B cell (primary cell): ENCODE measurements around the gene HDHD5. TPM values are rescaled to one million over a fixed set of nuclear protein-coding genes. Genes with fewer than 3 reads are reported as not detected.

Source experiments
- ATAC-seq: fragments of 200-7000 bp; cut with Tn5 transposase; one replicate; pipeline ENCODE4 v1.10.0; 2021; ENCODE audit warnings: low read depth, mild to moderate bottlenecking, moderate number of reproducible peaks, moderate library complexity
- CTCF ChIA-PET: fragments of 350-600 bp; sonication (Branson Sonifier 250); formaldehyde crosslinking; loops from one replicate; lab custom pipeline; 2021; ENCODE audit warnings: antibody characterized with exemption, inconsistent platforms; lab: Charles Lee
- POLR2A ChIA-PET: fragments of 350-600 bp; sonication (Branson Sonifier 250); formaldehyde crosslinking; loops from one replicate; lab custom pipeline; 2021; ENCODE audit warnings: antibody characterized with exemption; lab: Charles Lee
- DNase-seq: peaks from one replicate; pipeline ENCODE4 v3.0.0; 2013
- H2AFZ ChIP-seq: 2 replicates; pipeline ENCODE4 v1.6.1; 2012; ENCODE audit warnings: mild to moderate bottlenecking, low read depth, low read length; ENCODE audit not compliant: insufficient read depth, poor library complexity, severe bottlenecking
- H3K27ac ChIP-seq, 2 donors: 1 replicate in 1 of 2; 2 replicates in 1 of 2; pipeline ENCODE4 v1.5.1; 2012 to 2013; ENCODE audit warnings: low read length in 2 of 2, mild to moderate bottlenecking in 2 of 2, moderate library complexity in 1 of 2
- H3K27me3 ChIP-seq, 4 experiments: fragments of 200-600 bp in 1 of 4; sonication (generic) in 1 of 4; replicated peaks in 1 of 4; 1 replicate in 2 of 4; 2 replicates in 2 of 4; pipeline versions ENCODE4 v1.6.1 to v1.7.0; 2013 to 2016; ENCODE audit warnings: low read length in 3 of 4, mild to moderate bottlenecking in 2 of 4, mixed read lengths in 1 of 4, moderate library complexity in 1 of 4; ENCODE audit not compliant: insufficient read depth in 4 of 4, control insufficient read depth in 3 of 4; ENCODE audit errors: control extremely low read depth in 1 of 4
- H3K36me3 ChIP-seq, 2 experiments: replicated peaks in 1 of 2; 1 replicate in 1 of 2; 2 replicates in 1 of 2; pipeline versions ENCODE4 v1.6.1 to v1.7.1; 2013; ENCODE audit warnings: low read length in 1 of 2; ENCODE audit not compliant: insufficient read depth in 2 of 2, control insufficient read depth in 1 of 2; ENCODE audit errors: control extremely low read depth in 1 of 2, extremely low read depth in 1 of 2
- H3K4me1 ChIP-seq, 2 donors: fragments of 200-600 bp in 1 of 2; sonication (generic) in 1 of 2; 1 replicate in 1 of 2; 2 replicates in 1 of 2; pipeline versions ENCODE4 v1.5.1 to v1.6.1; 2013 to 2017; ENCODE audit warnings: low read length in 2 of 2; ENCODE audit not compliant: control insufficient read depth in 2 of 2, insufficient read depth in 2 of 2
- H3K4me2 ChIP-seq: replicated peaks from 2 replicates; pipeline ENCODE3; 2012; ENCODE audit warnings: mild to moderate bottlenecking, low read depth, low read length; ENCODE audit not compliant: poor library complexity, severe bottlenecking
- H3K4me3 ChIP-seq, 5 experiments: fragments of 200-600 bp in 1 of 5; sonication (generic) in 1 of 5; 1 replicate in 3 of 5; 2 replicates in 2 of 5; pipeline versions ENCODE4 v1.5.1 to v1.7.0; 2011 to 2016; ENCODE audit warnings: low read length in 4 of 5, mild to moderate bottlenecking in 4 of 5, low read depth in 2 of 5, control low read depth in 1 of 5, moderate library complexity in 1 of 5; ENCODE audit not compliant: insufficient read depth in 1 of 5; ENCODE audit errors: control extremely low read depth in 1 of 5, extremely low read depth in 1 of 5
- H3K79me2 ChIP-seq: fragments of 200-600 bp; sonication (generic); one replicate; pipeline ENCODE4 v1.6.0; 2016; ENCODE audit warnings: low read length; ENCODE audit not compliant: control insufficient read depth, insufficient read depth
- H3K9ac ChIP-seq: fragments of 200-600 bp; sonication (generic); 2 replicates; pipeline ENCODE4 v1.6.1; 2017; ENCODE audit warnings: mild to moderate bottlenecking, low read length, moderate library complexity
- H3K9me3 ChIP-seq, 3 donors: one replicate each; pipeline versions ENCODE4 v1.6.1 to v1.7.1; 2013; ENCODE audit warnings: low read length in 2 of 3; ENCODE audit not compliant: control insufficient read depth in 2 of 3, insufficient read depth in 1 of 3; ENCODE audit errors: control extremely low read depth in 1 of 3
- H4K20me1 ChIP-seq: 2 replicates; pipeline ENCODE4 v1.6.0; 2012; ENCODE audit warnings: mild to moderate bottlenecking, low read length; ENCODE audit not compliant: insufficient read depth, control insufficient read depth, poor library complexity, severe bottlenecking
- H3K27ac Mint-ChIP-seq: one replicate; pipeline ENCODE4 v1.8.0; 2021; ENCODE audit warnings: mixed read lengths
- H3K27me3 Mint-ChIP-seq: one replicate; pipeline ENCODE4 v1.8.0; 2021; ENCODE audit warnings: mixed read lengths
- H3K4me1 Mint-ChIP-seq: one replicate; pipeline ENCODE4 v1.8.0; 2021; ENCODE audit warnings: mixed read lengths
- H3K4me3 Mint-ChIP-seq: one replicate; pipeline ENCODE4 v1.8.0; 2021; ENCODE audit warnings: mixed read lengths
- H3K9me3 Mint-ChIP-seq: one replicate; pipeline ENCODE4 v1.8.0; 2022; ENCODE audit warnings: mixed read lengths; ENCODE audit not compliant: insufficient read depth
- EZH2 ChIP-seq: IDR thresholded peaks from 2 replicates; pipeline ENCODE4 v1.6.1; 2012; ENCODE audit warnings: borderline replicate concordance, low read depth, mild to moderate bottlenecking, moderate library complexity, low read length; ENCODE audit not compliant: insufficient read depth, poor library complexity, severe bottlenecking
- WGBS: methylation state at CpG from one replicate; pipeline ENCODE4 v1.1.5; 2013; ENCODE audit warnings: missing lambda C conversion rate; ENCODE audit not compliant: insufficient coverage; 5-methylcytosine and 5-hydroxymethylcytosine counted together
- intact Hi-C: fragments of 100-400 bp; cut with micrococcal nuclease; formaldehyde crosslinking; loops from one replicate; pipeline ENCODE4 v1.10.0; 2022
- polyA plus RNA-seq: library from polyadenylated mRNA; depleted of rRNA; stranded (reverse); fragments of >200 nt; gene quantifications from 2 replicates; pipeline ENCODE4 v1.2.3, GENCODE V29; 2012
- total RNA-seq, 2 donors: library from RNA; stranded (reverse); fragments of 120-200 nt in 1 of 2; gene quantifications; 1 replicate in 1 of 2; 2 replicates in 1 of 2; pipeline versions ENCODE4 v1.2.3 to v1.2.4, GENCODE V29; 2013 to 2022
- TF ChIP-seq, protein P1 (sequence below): fragments of 200-600 bp; IDR thresholded peaks from one replicate; pipeline ENCODE4 v1.8.0; 2022; ENCODE audit warnings: antibody characterized with exemption, mild to moderate bottlenecking

HDHD5 gene
- total and polyA plus RNA-seq, 2 donors (not counting 1 experiment from before 2014, with no cell fraction given): 17.7 to 37.7 TPM

GRCh38 chr22:17108256-17109112 lies 50.6 kb downstream of the HDHD5 start:
- H3K9me3 Mint-ChIP-seq: no peaks in the 10 kb centered on the region
- peaks cover 0 to 11% of the 10 kb centered on the region in 2 donors for H3K4me1 ChIP-seq
- no peaks in the 10 kb centered on the region for H3K27me3 ChIP-seq
- no peak overlapping the region for H2AFZ ChIP-seq
- TF ChIP-seq EZH2: no peak
- TF ChIP-seq, protein P1, sequence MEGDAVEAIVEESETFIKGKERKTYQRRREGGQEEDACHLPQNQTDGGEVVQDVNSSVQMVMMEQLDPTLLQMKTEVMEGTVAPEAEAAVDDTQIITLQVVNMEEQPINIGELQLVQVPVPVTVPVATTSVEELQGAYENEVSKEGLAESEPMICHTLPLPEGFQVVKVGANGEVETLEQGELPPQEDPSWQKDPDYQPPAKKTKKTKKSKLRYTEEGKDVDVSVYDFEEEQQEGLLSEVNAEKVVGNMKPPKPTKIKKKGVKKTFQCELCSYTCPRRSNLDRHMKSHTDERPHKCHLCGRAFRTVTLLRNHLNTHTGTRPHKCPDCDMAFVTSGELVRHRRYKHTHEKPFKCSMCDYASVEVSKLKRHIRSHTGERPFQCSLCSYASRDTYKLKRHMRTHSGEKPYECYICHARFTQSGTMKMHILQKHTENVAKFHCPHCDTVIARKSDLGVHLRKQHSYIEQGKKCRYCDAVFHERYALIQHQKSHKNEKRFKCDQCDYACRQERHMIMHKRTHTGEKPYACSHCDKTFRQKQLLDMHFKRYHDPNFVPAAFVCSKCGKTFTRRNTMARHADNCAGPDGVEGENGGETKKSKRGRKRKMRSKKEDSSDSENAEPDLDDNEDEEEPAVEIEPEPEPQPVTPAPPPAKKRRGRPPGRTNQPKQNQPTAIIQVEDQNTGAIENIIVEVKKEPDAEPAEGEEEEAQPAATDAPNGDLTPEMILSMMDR: no peak
- H3K4me3 Mint-ChIP-seq: no peak overlapping the region
- ChIA-PET CTCF (no interaction called here), POLR2A (no interaction called here)
- H3K9me3 ChIP-seq: no peaks in the 10 kb centered on the region
- H3K4me2 ChIP-seq: no peak overlapping the region
- no peak overlapping the region for H3K9ac ChIP-seq
- DNase-seq (no peak), ATAC-seq (no peak)
- peaks cover 0 to 52% of the 10 kb centered on the region in 2 experiments for H3K36me3 ChIP-seq
- no peak overlapping the region for H3K27ac Mint-ChIP-seq
- H3K4me3 ChIP-seq: no peak overlapping the region
- H3K79me2 ChIP-seq: no peaks in the 10 kb centered on the region
- H3K27ac ChIP-seq: no peak overlapping the region
- H3K27me3 Mint-ChIP-seq: no peaks in the 10 kb centered on the region
- H4K20me1 ChIP-seq: no peaks in the 10 kb centered on the region
- 95% methylated on average over 66 of the region's 66 CpGs for WGBS
- intact Hi-C loops: no loop called here
- H3K4me1 Mint-ChIP-seq: peaks cover 6% of the 10 kb centered on the region

GRCh38 chr22:17107547-17107810 lies 51.6 kb downstream of the HDHD5 start:
- no peak overlapping the region for H3K27ac ChIP-seq
- H3K36me3 ChIP-seq: peaks cover 0 to 61% of the 10 kb centered on the region in 2 experiments

More at GRCh38 chr22:17107547-17107810, 51.6 kb downstream of the HDHD5 start:
- WGBS: 84% methylated on average over 5 of the region's 6 CpGs
- no peak overlapping the region for H3K9ac ChIP-seq
- no peak overlapping the region for H3K4me3 Mint-ChIP-seq
- peaks cover 6% of the 10 kb centered on the region for H3K4me1 Mint-ChIP-seq
- H3K79me2 ChIP-seq: no peaks in the 10 kb centered on the region
- no peaks in the 10 kb centered on the region for H3K27me3 ChIP-seq
- H3K27ac Mint-ChIP-seq: no peak overlapping the region
- CTCF ChIA-PET: no interaction called here
- no peak overlapping the region for H2AFZ ChIP-seq
- no peak for ATAC-seq
- intact Hi-C loops: no loop called here
- H3K9me3 Mint-ChIP-seq: no peaks in the 10 kb centered on the region
- POLR2A ChIA-PET: no interaction called here
- DNase-seq: no peak
- H3K9me3 ChIP-seq: no peaks in the 10 kb centered on the region
- no peak overlapping the region for H3K4me3 ChIP-seq
- H3K4me2 ChIP-seq: no peak overlapping the region
- H3K27me3 Mint-ChIP-seq: no peaks in the 10 kb centered on the region
- H3K4me1 ChIP-seq: peaks cover 0 to 11% of the 10 kb centered on the region in 2 donors
- no peak for TF ChIP-seq EZH2
- TF ChIP-seq, protein P1: no peak
- H4K20me1 ChIP-seq: no peaks in the 10 kb centered on the region
